ENCODE data around the gene ZNF330. TPM values are rescaled to one million over a fixed set of nuclear protein-coding genes. Genes with fewer than 3 reads are reported as not detected.
"Not testable (repeated sequence)": the region's sequence is repeated elsewhere in the genome, so short reads cannot be mapped to it uniquely, and the experiment has no call there.

Gene ZNF330
- total RNA-seq: 10 to 100 TPM; 67.2 to 75.5 TPM

GRCh38 chr4:141220691-141221659 lies at the start of gene ZNF330:
ZNF330 (plus strand) TSS chr4:141220895; CDS start chr4:141222372, 1,477 bp downstream.
- CTCF ChIA-PET: interaction anchor here (0.7 kb wide), 1 partner anchor 145 kb away, joined by 3 read pairs; no protein-coding TSS in a partner anchor
- H3K9me3 Mint-ChIP-seq: no peaks in the 10 kb centered on the region
- peak within 1 kb of the TSS; percentile 94 for H3K27ac Mint-ChIP-seq
- peak; percentile 89 for DNase-seq
- H3K36me3 Mint-ChIP-seq (ENCODE audit: low read depth): peaks cover 25% of the 10 kb centered on the region
- peaks cover 43% of the 10 kb centered on the region for H3K4me1 Mint-ChIP-seq (ENCODE audit: low read depth)
- peak within 1 kb of the TSS; percentile 94 for H3K4me3 Mint-ChIP-seq
- intact Hi-C loops (cut with micrococcal nuclease): loop anchor here (1.0 to 5.0 kb wide), 5 partner anchors 8 to 1964 kb away; partner anchors contain the start of genes ELMOD2, IL15 and USP38
- H3K27me3 Mint-ChIP-seq (ENCODE audit: low read depth): no peaks in the 10 kb centered on the region

GRCh38 chr4:141174457-141174856 lies 46.2 kb upstream of the ZNF330 start:
- Mint-ChIP-seq H3K9me3 (no peaks in the 10 kb centered on the region), H3K4me1 (ENCODE audit: low read depth) (no peaks in the 10 kb centered on the region), H3K36me3 (ENCODE audit: low read depth) (no peaks in the 10 kb centered on the region), H3K4me3 (no peak overlapping the region), H3K27me3 (ENCODE audit: low read depth) (peaks cover 6% of the 10 kb centered on the region), H3K27ac (no peak overlapping the region)
- no peak for DNase-seq
- CTCF ChIA-PET: no interaction called here
- intact Hi-C loops (cut with micrococcal nuclease): no loop called here

- Mint-ChIP-seq H3K4me3 (no peak overlapping the region), H3K27ac (no peak overlapping the region), H3K9me3 (no peaks in the 10 kb centered on the region), H3K36me3 (ENCODE audit: low read depth) (no peaks in the 10 kb centered on the region), H3K27me3 (ENCODE audit: low read depth) (peaks cover 6% of the 10 kb centered on the region), H3K4me1 (ENCODE audit: low read depth) (no peaks in the 10 kb centered on the region)
- no peak for DNase-seq
- intact Hi-C loops (cut with micrococcal nuclease): no loop called here
- CTCF ChIA-PET: no interaction called here
Observed at GRCh38 chr4:141177171-141177570, 43.5 kb upstream of the ZNF330 start.

- H3K27me3 Mint-ChIP-seq (ENCODE audit: low read depth): peaks cover 9% of the 10 kb centered on the region
Observed at GRCh38 chr4:141179474-141180373, 41.0 kb upstream of the ZNF330 start.

GRCh38 chr4:141180991-141181761 lies 39.5 kb upstream of the ZNF330 start:
- Mint-ChIP-seq H3K36me3 (ENCODE audit: low read depth) (no peaks in the 10 kb centered on the region), H3K4me1 (ENCODE audit: low read depth) (no peaks in the 10 kb centered on the region), H3K9me3 (no peaks in the 10 kb centered on the region), H3K27me3 (ENCODE audit: low read depth) (peaks cover 9% of the 10 kb centered on the region), H3K27ac (no peak overlapping the region), H3K4me3 (no peak overlapping the region)
- intact Hi-C loops (cut with micrococcal nuclease): no loop called here
- no peak for DNase-seq
- CTCF ChIA-PET: no interaction called here

More at GRCh38 chr4:141179474-141180373, 41.0 kb upstream of the ZNF330 start:
- intact Hi-C loops (cut with micrococcal nuclease): no loop called here
- Mint-ChIP-seq H3K36me3 (ENCODE audit: low read depth) (no peaks in the 10 kb centered on the region), H3K27ac (no peak overlapping the region), H3K4me3 (no peak overlapping the region), H3K4me1 (ENCODE audit: low read depth) (no peaks in the 10 kb centered on the region), H3K9me3 (no peaks in the 10 kb centered on the region)
- DNase-seq: no peak
- CTCF ChIA-PET: no interaction called here

- H3K9me3 Mint-ChIP-seq; H3K27ac Mint-ChIP-seq; H3K36me3 Mint-ChIP-seq (ENCODE audit: low read depth); H3K4me1 Mint-ChIP-seq (ENCODE audit: low read depth); H3K4me3 Mint-ChIP-seq; CTCF ChIA-PET; intact Hi-C loops (cut with micrococcal nuclease); DNase-seq: not testable (repeated sequence)
- peaks cover 17% of the 10 kb centered on the region for H3K27me3 Mint-ChIP-seq (ENCODE audit: low read depth)
Observed at GRCh38 chr4:141183491-141183890, 37.2 kb upstream of the ZNF330 start.

GRCh38 chr4:141192564-141192963 lies 28.1 kb upstream of the ZNF330 start:
- Mint-ChIP-seq H3K27me3 (ENCODE audit: low read depth) (peaks cover 18% of the 10 kb centered on the region), H3K4me1 (ENCODE audit: low read depth) (no peaks in the 10 kb centered on the region), H3K4me3 (no peak overlapping the region), H3K9me3 (no peaks in the 10 kb centered on the region), H3K27ac (no peak overlapping the region), H3K36me3 (ENCODE audit: low read depth) (no peaks in the 10 kb centered on the region)
- CTCF ChIA-PET: interaction anchor here (0.6 kb wide), 1 partner anchor 605 kb away, joined by 4 read pairs; no protein-coding TSS in a partner anchor
- intact Hi-C loops (cut with micrococcal nuclease): no loop called here
- DNase-seq: no peak

- CTCF ChIA-PET: no interaction called here
Observed at GRCh38 chr4:141193516-141194034, 27.1 kb upstream of the ZNF330 start.

GRCh38 chr4:141195095-141195707 lies 25.5 kb upstream of the ZNF330 start:
- intact Hi-C loops (cut with micrococcal nuclease): no loop called here
- no peaks in the 10 kb centered on the region for H3K4me1 Mint-ChIP-seq (ENCODE audit: low read depth)
- H3K27ac Mint-ChIP-seq: no peak overlapping the region
- CTCF ChIA-PET: no interaction called here
- DNase-seq: no peak
- H3K36me3 Mint-ChIP-seq (ENCODE audit: low read depth): no peaks in the 10 kb centered on the region
- H3K9me3 Mint-ChIP-seq: no peaks in the 10 kb centered on the region
- H3K4me3 Mint-ChIP-seq: no peak overlapping the region
- peaks cover 14% of the 10 kb centered on the region for H3K27me3 Mint-ChIP-seq (ENCODE audit: low read depth)

More at GRCh38 chr4:141193516-141194034, 27.1 kb upstream of the ZNF330 start:
- H3K27ac Mint-ChIP-seq: no peak overlapping the region
- H3K9me3 Mint-ChIP-seq: no peaks in the 10 kb centered on the region
- H3K4me3 Mint-ChIP-seq: no peak overlapping the region
- no peaks in the 10 kb centered on the region for H3K4me1 Mint-ChIP-seq (ENCODE audit: low read depth)
- no peak for DNase-seq
- intact Hi-C loops (cut with micrococcal nuclease): no loop called here
- H3K27me3 Mint-ChIP-seq (ENCODE audit: low read depth): peaks cover 20% of the 10 kb centered on the region
- H3K36me3 Mint-ChIP-seq (ENCODE audit: low read depth): no peaks in the 10 kb centered on the region

- no peak overlapping the region for H3K27ac Mint-ChIP-seq
- CTCF ChIA-PET: no interaction called here
- H3K27me3 Mint-ChIP-seq (ENCODE audit: low read depth): peaks cover 16% of the 10 kb centered on the region
- no peak overlapping the region for H3K4me3 Mint-ChIP-seq
- H3K36me3 Mint-ChIP-seq (ENCODE audit: low read depth): no peaks in the 10 kb centered on the region
- DNase-seq: no peak
- intact Hi-C loops (cut with micrococcal nuclease): no loop called here
- no peaks in the 10 kb centered on the region for H3K9me3 Mint-ChIP-seq
- H3K4me1 Mint-ChIP-seq (ENCODE audit: low read depth): no peaks in the 10 kb centered on the region
Observed at GRCh38 chr4:141196227-141196933, 24.3 kb upstream of the ZNF330 start.

GRCh38 chr4:141207961-141208360 lies 12.7 kb upstream of the ZNF330 start:
- peaks cover 18% of the 10 kb centered on the region for H3K27me3 Mint-ChIP-seq (ENCODE audit: low read depth)
- H3K4me3 Mint-ChIP-seq: no peak overlapping the region
- CTCF ChIA-PET: no interaction called here
- H3K9me3 Mint-ChIP-seq: no peaks in the 10 kb centered on the region
- no peak overlapping the region for H3K27ac Mint-ChIP-seq
- DNase-seq: no peak
- intact Hi-C loops (cut with micrococcal nuclease): no loop called here
- H3K4me1 Mint-ChIP-seq (ENCODE audit: low read depth): no peaks in the 10 kb centered on the region
- no peaks in the 10 kb centered on the region for H3K36me3 Mint-ChIP-seq (ENCODE audit: low read depth)
